Muscle of leg (tissue), 11 donors: ENCODE results near the gene UNC5A. TPM values are rescaled to one million over a fixed set of nuclear protein-coding genes. Genes with fewer than 3 reads are reported as not detected.

ENCODE experiments used
- DNase-seq: peaks from one replicate; pipeline ENCODE4 v3.0.0; 2013
- H3K27ac ChIP-seq: one replicate; pipeline ENCODE4 v1.5.1; 2013; ENCODE audit warnings: mild to moderate bottlenecking, low read length, control low read depth
- H3K27me3 ChIP-seq: one replicate; pipeline ENCODE4 v1.6.1; 2013; ENCODE audit warnings: low read length; ENCODE audit not compliant: control insufficient read depth, insufficient read depth
- H3K36me3 ChIP-seq: one replicate; pipeline ENCODE4 v1.6.1; 2013; ENCODE audit warnings: low read length; ENCODE audit not compliant: control insufficient read depth, insufficient read depth
- H3K4me1 ChIP-seq: one replicate; pipeline ENCODE4 v1.6.1; 2013; ENCODE audit warnings: low read length; ENCODE audit not compliant: control insufficient read depth, insufficient read depth
- H3K4me3 ChIP-seq: one replicate; pipeline ENCODE4 v1.5.1; 2013; ENCODE audit warnings: low read length, control low read depth
- H3K9me3 ChIP-seq: replicated peaks from 2 replicates; pipeline ENCODE4 v1.6.1; 2013; ENCODE audit warnings: low read depth, low read length; ENCODE audit not compliant: control insufficient read depth
- WGBS: methylation state at CpG from one replicate; pipeline ENCODE4 v1.1.5; 2013; ENCODE audit warnings: missing lambda C conversion rate; ENCODE audit not compliant: insufficient coverage; 5-methylcytosine and 5-hydroxymethylcytosine counted together
- polyA plus RNA-seq, 8 donors: library from polyadenylated mRNA; unstranded; fragments of 120-200 nt; gene quantifications; one replicate each; pipeline versions ENCODE4 v1.2.1 to v1.2.3, GENCODE V29; 2013; ENCODE audit warnings: inconsistent platforms in 1 of 8, low replicate concordance in 1 of 8; ENCODE audit not compliant: insufficient read length in 8 of 8, insufficient read depth in 1 of 8
- total RNA-seq: library from RNA; stranded (reverse); fragments of 120-200 nt; gene quantifications from one replicate; pipeline ENCODE4 v1.2.4, GENCODE V29; 2013

Gene UNC5A
- total and polyA plus RNA-seq, 9 donors: 0.62 to 2.1 (median 1.5) TPM

DNA sequence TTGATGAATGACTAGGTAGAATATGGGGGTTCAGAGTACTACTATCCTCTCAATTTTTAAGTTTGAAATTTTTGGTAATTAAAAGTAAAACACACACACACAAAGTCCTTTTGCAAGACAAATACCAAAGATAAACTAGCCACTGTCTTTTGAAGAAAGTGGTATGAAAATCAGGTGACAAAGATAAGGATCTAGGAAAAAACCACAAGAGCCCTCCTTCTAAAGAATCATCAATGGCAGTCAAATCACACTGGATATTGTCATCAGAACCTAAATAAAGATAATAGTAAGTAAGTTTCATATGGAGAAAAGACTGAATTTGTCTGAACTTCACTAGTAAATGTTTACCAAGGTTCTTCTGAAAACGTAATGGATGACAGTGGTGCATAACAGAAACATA is 119.3 kb downstream of the UNC5A start:
- Histone ChIP-seq H3K9me3 (no peaks in the 10 kb centered on the region), H3K27me3 (no peaks in the 10 kb centered on the region), H3K27ac (no peak overlapping the region), H3K4me3 (no peak overlapping the region), H3K36me3 (peaks cover 18% of the 10 kb centered on the region), H3K4me1 (no peaks in the 10 kb centered on the region)
- WGBS: no CpG with 5 or more reads among the region's 1 CpG
- DNase-seq: no peak

Other genes starting within 250 kb of the UNC5A start
- 0.49 TPM for gene GPRIN1, start 200.4 kb upstream of the UNC5A start, total RNA-seq
- 1 to 10 TPM in 1 of 8 donors, under 1 TPM in 7; 0.51 to 2.8 (median 0.77) TPM for gene GPRIN1, start 200.4 kb upstream of the UNC5A start, polyA plus RNA-seq
- gene SNCB, start 180.0 kb upstream of the UNC5A start, total RNA-seq: not detected
- gene SNCB, start 180.0 kb upstream of the UNC5A start, polyA plus RNA-seq: under 1 TPM in 1 of 8 donors, not detected in 7; 0.14 TPM
- not detected for gene EIF4E1B, start 179.9 kb upstream of the UNC5A start, total RNA-seq
- gene EIF4E1B, start 179.9 kb upstream of the UNC5A start, polyA plus RNA-seq: not detected
- gene TSPAN17, start 163.1 kb upstream of the UNC5A start, total RNA-seq: 15.5 TPM
- 10 to 100 TPM; 23.7 to 35.6 (median 27.0) TPM for gene TSPAN17, start 163.1 kb upstream of the UNC5A start, polyA plus RNA-seq
- 0.75 TPM for gene HK3, start 88.8 kb downstream of the UNC5A start, total RNA-seq
- 1 to 10 TPM in 6 of 8 donors, under 1 TPM in 2; 0.49 to 1.9 (median 1.2) TPM for gene HK3, start 88.8 kb downstream of the UNC5A start, polyA plus RNA-seq
- 28.7 TPM for gene UIMC1, start 196.2 kb downstream of the UNC5A start, total RNA-seq
- 10 to 100 TPM; 23.1 to 31.1 (median 26.4) TPM for gene UIMC1, start 196.2 kb downstream of the UNC5A start, polyA plus RNA-seq
- 16.4 TPM for gene ZNF346, start 212.1 kb downstream of the UNC5A start, total RNA-seq
- 10 to 100 TPM; 12.4 to 17.1 (median 14.4) TPM for gene ZNF346, start 212.1 kb downstream of the UNC5A start, polyA plus RNA-seq